Hippocampal formation (tissue), 2 donors: ENCODE data around the gene APBA2.
A peak's percentile ranks its signal among the peaks of the same experiment; 100 is the strongest.
"Not testable (repeated sequence)": the region's sequence is repeated elsewhere in the genome, so short reads cannot be mapped to it uniquely, and the experiment has no call there.

Experiments
- DNase-seq, 2 donors: peaks; one replicate each; lab custom pipeline; 2025; lab: John Stamatoyannopoulos, UW

APBA2 gene

GRCh38 chr15:28885630-28886430 lies at the start of gene APBA2:
TSS of gene APBA2 (plus strand) at chr15:28885974. CDS start at chr15:29053885, 167,911 bp downstream.
- DNase-seq, result peak in 1 of 2 donors; percentile 15

GRCh38 chr15:28840285-28840684 lies 45.5 kb upstream of the APBA2 start:
- DNase-seq, result not testable (repeated sequence)

- DNase-seq, result not testable (repeated sequence)
Measured at GRCh38 chr15:28842210-28842609, 43.6 kb upstream of the APBA2 start.

- DNase-seq, result not testable (repeated sequence)
Measured at GRCh38 chr15:28843520-28843919, 42.3 kb upstream of the APBA2 start.

- not testable (repeated sequence) for DNase-seq
Measured at GRCh38 chr15:28844147-28844546, 41.6 kb upstream of the APBA2 start.

GRCh38 chr15:28847247-28847646 lies 38.5 kb upstream of the APBA2 start:
- DNase-seq, result not testable (repeated sequence)

GRCh38 chr15:28847959-28848358 lies 37.8 kb upstream of the APBA2 start:
- DNase-seq, result not testable (repeated sequence)

- not testable (repeated sequence) for DNase-seq
Measured at GRCh38 chr15:28848521-28848920, 37.3 kb upstream of the APBA2 start, which contains the start of gene GOLGA6L7. TSS of gene GOLGA6L7 (minus strand) at chr15:28848644. CDS start at chr15:28848549, 95 bp downstream.

GRCh38 chr15:28849271-28849670 lies 36.5 kb upstream of the APBA2 start:
- DNase-seq, result not testable (repeated sequence)

- not testable (repeated sequence) for DNase-seq
Measured at GRCh38 chr15:28849766-28850165, 36.0 kb upstream of the APBA2 start.

GRCh38 chr15:28853654-28854053 lies 32.1 kb upstream of the APBA2 start:
- not testable (repeated sequence) for DNase-seq

- not testable (repeated sequence) for DNase-seq
Measured at GRCh38 chr15:28854578-28854977, 31.2 kb upstream of the APBA2 start.

GRCh38 chr15:28861031-28861534 lies 24.7 kb upstream of the APBA2 start:
- peak in 1 of 2 donors; percentile 11 for DNase-seq

GRCh38 chr15:28861589-28862293 lies 24.0 kb upstream of the APBA2 start:
- not testable (repeated sequence) for DNase-seq

- no peak for DNase-seq
Measured at GRCh38 chr15:28868744-28869345, 16.9 kb upstream of the APBA2 start.

GRCh38 chr15:28871168-28871567 lies 14.6 kb upstream of the APBA2 start:
- DNase-seq, result no peak

GRCh38 chr15:28873006-28873405 lies 12.8 kb upstream of the APBA2 start:
- DNase-seq, result no peak

GRCh38 chr15:28873585-28874190 lies 12.1 kb upstream of the APBA2 start:
- peak in 1 of 2 donors; percentile 13 for DNase-seq

- DNase-seq, result no peak
Measured at GRCh38 chr15:28875461-28876000, 10.2 kb upstream of the APBA2 start.

- peak; percentile 31 to 48 for DNase-seq
Measured at GRCh38 chr15:28876131-28876844, 9.5 kb upstream of the APBA2 start.

- DNase-seq, result no peak
Measured at GRCh38 chr15:28876845-28877185, 9.0 kb upstream of the APBA2 start.
